Dendritic cell treated with granulocyte-macrophage colony-stimulating factor and Interleukin-4, amounts not matched to agents 40 ng/mL and 50 ng/mL, for 4 days (primary cell): Measurements from ENCODE around the gene PERP.

Experiments
- H3K27ac Mint-ChIP-seq: one replicate; pipeline ENCODE4 v1.8.0; 2022; ENCODE audit warnings: mild to moderate bottlenecking, mixed read lengths
- H3K27me3 Mint-ChIP-seq: one replicate; pipeline ENCODE4 v1.8.0; 2022; ENCODE audit warnings: mild to moderate bottlenecking, mixed read lengths
- H3K36me3 Mint-ChIP-seq: one replicate; pipeline ENCODE4 v1.8.0; 2022; ENCODE audit warnings: low read depth, mixed read lengths
- H3K4me1 Mint-ChIP-seq: one replicate; pipeline ENCODE4 v1.8.0; 2022; ENCODE audit warnings: low read depth, mixed read lengths
- H3K4me3 Mint-ChIP-seq: one replicate; pipeline ENCODE4 v1.8.0; 2022; ENCODE audit warnings: mild to moderate bottlenecking, moderate library complexity, mixed read lengths
- H3K9me3 Mint-ChIP-seq: one replicate; pipeline ENCODE4 v1.8.0; 2022; ENCODE audit warnings: mixed read lengths
- intact Hi-C: fragments of 100-400 bp; cut with micrococcal nuclease; formaldehyde crosslinking; loops from one replicate; pipeline ENCODE4 v1.15.0; 2022

PERP gene

DNA sequence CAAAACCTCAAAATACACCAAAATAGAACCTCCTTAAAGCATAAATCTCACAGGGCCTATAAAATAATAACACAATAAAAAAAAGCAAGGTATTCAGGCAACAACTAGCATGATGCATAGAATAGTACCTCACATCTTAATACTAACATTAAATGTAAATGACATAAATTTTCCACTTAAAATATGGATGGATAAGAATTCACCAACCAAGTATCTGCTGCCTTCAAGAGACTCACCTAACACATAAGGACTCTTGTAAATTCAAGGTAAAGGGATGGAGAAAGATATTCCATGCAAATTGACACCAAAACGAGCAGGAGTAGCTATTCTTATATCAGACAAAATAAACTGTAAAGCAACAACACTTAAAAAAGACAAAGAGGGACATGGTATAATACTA lies 52.2 kb downstream of the PERP start:
- Mint-ChIP-seq H3K36me3 (no peaks in the 10 kb centered on the region), H3K9me3 (peaks cover 54% of the 10 kb centered on the region), H3K27ac (no peak overlapping the region), H3K27me3 (peaks cover 8% of the 10 kb centered on the region), H3K4me1 (no peaks in the 10 kb centered on the region), H3K4me3 (no peak overlapping the region)
- intact Hi-C loops, result no loop called here

DNA sequence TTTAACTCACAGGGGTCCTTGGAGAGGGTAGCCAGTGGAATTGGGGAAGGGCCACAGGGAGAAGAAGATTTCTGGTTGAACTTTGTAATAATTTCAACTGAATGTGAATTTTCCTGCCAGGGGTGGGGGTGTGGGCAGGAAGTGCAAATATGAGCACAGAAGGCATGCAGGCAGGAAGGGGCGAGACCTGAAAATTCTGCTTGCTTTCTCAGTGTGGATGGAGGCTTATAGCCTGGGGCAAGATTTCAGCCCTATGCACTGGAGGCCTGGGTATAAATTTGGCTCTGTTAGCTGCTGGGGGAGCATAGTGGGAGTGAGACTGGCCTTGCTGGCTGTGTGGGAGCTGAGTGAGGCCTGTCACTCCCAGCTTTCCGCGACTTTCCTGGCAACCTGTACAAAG lies 54.4 kb downstream of the PERP start:
- intact Hi-C loops, result no loop called here
- peaks cover 52% of the 10 kb centered on the region for H3K9me3 Mint-ChIP-seq
- H3K36me3 Mint-ChIP-seq, result no peaks in the 10 kb centered on the region
- no peak overlapping the region for H3K27ac Mint-ChIP-seq
- no peak overlapping the region for H3K4me3 Mint-ChIP-seq
- peaks cover 8% of the 10 kb centered on the region for H3K27me3 Mint-ChIP-seq
- no peaks in the 10 kb centered on the region for H3K4me1 Mint-ChIP-seq

DNA sequence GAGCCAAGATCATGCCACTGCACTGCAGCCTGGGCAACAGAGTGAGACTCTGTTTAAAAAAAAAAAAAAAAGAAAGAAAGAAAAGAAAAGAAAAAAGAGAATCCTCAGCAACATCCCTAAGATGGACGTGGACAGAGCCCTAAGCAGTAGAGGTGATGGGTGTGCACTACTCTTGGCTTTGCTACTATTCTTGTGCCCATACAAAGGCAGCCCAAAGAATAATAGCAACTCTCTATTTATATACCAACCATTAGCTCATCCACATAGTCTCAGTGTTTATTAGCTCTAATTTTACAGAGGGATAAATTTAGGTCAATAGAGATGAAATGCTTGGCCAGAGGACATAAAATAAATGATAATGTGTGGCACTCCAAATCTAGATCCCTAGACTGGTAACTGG lies 62.2 kb downstream of the PERP start:
- Mint-ChIP-seq H3K27me3 (no peaks in the 10 kb centered on the region), H3K4me1 (no peaks in the 10 kb centered on the region), H3K4me3 (no peak overlapping the region), H3K27ac (no peak overlapping the region), H3K36me3 (no peaks in the 10 kb centered on the region), H3K9me3 (no peaks in the 10 kb centered on the region)
- intact Hi-C loops, result no loop called here

DNA sequence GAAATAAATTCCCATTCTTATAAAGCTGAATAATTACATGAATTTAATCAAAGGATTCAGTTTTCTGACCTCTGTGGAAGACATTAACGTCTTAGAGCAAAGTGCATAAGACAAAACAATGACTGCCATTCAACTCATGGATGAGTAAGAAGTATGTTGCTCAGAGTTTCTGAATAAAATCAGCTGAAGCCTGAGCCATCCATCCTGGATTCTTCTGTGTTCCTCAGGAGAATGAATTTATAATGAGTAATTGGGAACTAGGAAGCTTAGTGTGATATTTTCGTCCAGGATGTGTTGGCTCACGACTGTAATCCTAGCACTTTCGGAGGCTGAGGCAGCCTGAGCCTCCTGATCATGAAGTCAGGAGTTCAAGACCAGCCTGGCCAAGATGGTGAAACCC lies 62.8 kb downstream of the PERP start:
- Mint-ChIP-seq H3K36me3 (no peaks in the 10 kb centered on the region), H3K4me3 (no peak overlapping the region), H3K27me3 (no peaks in the 10 kb centered on the region), H3K9me3 (no peaks in the 10 kb centered on the region), H3K4me1 (no peaks in the 10 kb centered on the region), H3K27ac (no peak overlapping the region)
- intact Hi-C loops, result no loop called here
